ENCODE results near the gene WEE2.

WEE2 gene

GRCh38 chr7:141702047-141702567 is 6.0 kb upstream of the WEE2 start, which contains the start of gene DENND11:
TSS of gene DENND11 (minus strand) at chr7:141702166. CDS start at chr7:141702153, 13 bp downstream.
- peak within 1 kb of the TSS; percentile 74 for H3K4me3 ChIP-seq (ENCODE audit: low read depth, low read length)
- TF ChIP-seq CTCF (IDR thresholded peaks at IDR 0.05; ENCODE audit: insufficient read depth, low read depth, low read length, missing control alignments) = no peak
- DNase-seq (ENCODE audit: low read depth) = peak; percentile 64

DNA sequence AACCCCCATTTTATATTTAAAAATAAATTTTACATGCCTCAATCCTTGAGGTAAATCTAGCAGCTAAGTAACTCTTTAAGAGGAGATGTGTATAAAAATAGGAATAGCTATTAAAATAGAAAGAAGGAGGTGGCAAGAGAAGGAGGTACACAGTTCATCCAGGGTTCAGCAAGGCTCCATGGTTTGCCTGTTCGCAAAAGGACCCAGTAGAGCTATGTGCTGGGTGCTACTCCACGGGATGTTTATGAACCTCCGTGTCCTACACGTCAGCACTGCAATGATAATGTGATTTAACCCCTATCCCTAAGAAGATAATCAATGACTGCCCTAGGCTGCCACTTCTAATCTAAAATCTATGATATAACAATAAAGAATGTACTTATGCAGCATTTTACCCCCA is 5.3 kb upstream of the WEE2 start:
- DNase-seq (ENCODE audit: low read depth) = no peak
- no peak for TF ChIP-seq CTCF (IDR thresholded peaks at IDR 0.05; ENCODE audit: insufficient read depth, low read depth, low read length, missing control alignments)
- H3K4me3 ChIP-seq (ENCODE audit: low read depth, low read length) = peak overlapping the region; percentile 71; the same call in 1 of the 2 replicates

DNA sequence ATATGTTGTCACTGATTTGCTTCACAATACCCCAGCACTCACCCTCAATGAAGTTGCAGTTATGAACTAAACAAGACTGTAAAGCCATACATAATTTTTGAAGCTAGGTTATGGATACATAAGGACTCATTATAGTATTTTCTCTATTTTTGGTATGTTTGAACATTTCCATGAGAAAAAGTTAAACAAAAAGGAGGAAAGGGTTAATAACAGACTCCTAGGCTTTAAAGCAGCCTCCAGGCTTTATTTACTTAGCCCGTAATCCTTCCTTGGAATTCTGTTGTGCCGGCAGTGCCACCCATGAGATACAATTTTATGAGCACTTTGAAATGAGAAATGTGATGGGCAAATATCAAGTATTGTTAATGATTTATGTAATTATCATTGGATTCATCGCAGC is 4.0 kb upstream of the WEE2 start:
- no peak overlapping the region for H3K4me3 ChIP-seq (ENCODE audit: low read depth, low read length)
- DNase-seq (ENCODE audit: low read depth) = no peak
- no peak for TF ChIP-seq CTCF (IDR thresholded peaks at IDR 0.05; ENCODE audit: insufficient read depth, low read depth, low read length, missing control alignments)

GRCh38 chr7:141704741-141705140 is 3.4 kb upstream of the WEE2 start:
- H3K4me3 ChIP-seq (ENCODE audit: low read depth, low read length) = no peak overlapping the region
- DNase-seq (ENCODE audit: low read depth) = no peak
- no peak for TF ChIP-seq CTCF (IDR thresholded peaks at IDR 0.05; ENCODE audit: insufficient read depth, low read depth, low read length, missing control alignments)

DNA sequence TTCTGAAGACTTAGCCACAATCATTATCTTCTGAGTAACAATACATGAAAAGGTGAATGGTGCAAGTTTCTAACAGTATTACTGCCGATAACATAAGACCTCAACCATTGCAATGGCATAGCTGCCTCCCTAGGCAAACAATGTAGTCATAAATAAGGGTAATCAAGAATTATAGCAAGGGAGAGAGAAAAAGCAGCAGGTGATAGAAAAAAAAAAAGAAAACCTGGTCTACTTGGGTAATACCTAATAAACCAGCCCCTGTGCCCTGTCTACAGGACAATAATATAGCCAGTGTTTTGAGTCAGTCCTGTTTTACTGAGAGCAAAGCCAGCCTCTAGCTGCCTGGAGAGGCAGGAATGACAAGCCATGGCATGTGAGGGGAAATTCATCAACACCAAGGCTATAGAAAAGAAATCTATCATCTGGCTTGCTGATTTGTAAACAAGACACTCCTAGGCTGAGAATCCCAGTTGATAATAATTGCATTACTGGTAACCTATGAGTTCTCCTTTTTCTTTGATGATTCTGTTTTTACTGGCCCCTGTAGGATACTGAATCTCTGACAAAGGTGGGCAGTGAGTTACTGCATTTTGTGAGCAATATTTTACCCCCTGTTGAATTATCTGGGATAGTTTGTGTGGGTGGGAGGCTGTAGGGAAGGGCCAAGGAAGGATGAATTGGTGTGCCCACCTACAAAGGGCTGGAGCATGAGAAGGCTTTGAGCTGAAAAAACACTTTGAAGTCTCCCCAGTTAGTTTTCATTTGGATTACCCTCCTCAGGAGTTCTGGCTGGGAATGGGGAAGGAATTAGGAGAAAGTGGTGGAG is 1.7 kb upstream of the WEE2 start:
- TF ChIP-seq CTCF (IDR thresholded peaks at IDR 0.05; ENCODE audit: insufficient read depth, low read depth, low read length, missing control alignments) = no peak

GRCh38 chr7:141709318-141709717 is 1.2 kb downstream of the WEE2 start:
- no peak for TF ChIP-seq CTCF (IDR thresholded peaks at IDR 0.05; ENCODE audit: insufficient read depth, low read depth, low read length, missing control alignments)
- DNase-seq (ENCODE audit: low read depth) = no peak
- no peak overlapping the region for H3K4me3 ChIP-seq (ENCODE audit: low read depth, low read length)

More for the DNA sequence above, 1.7 kb upstream of the WEE2 start:
- no peak for DNase-seq (ENCODE audit: low read depth)
- H3K4me3 ChIP-seq (ENCODE audit: low read depth, low read length) = no peak overlapping the region
